Thyroid gland (tissue), 4 donors: ENCODE results near the gene BLACAT1.

Source experiments
- POLR2A ChIP-seq, 2 donors: fragments of 450-650 bp; IDR thresholded peaks; one replicate each; pipeline ENCODE4 v1.6.1; 2017; ENCODE audit warnings: antibody characterized with exemption in 2 of 2, mild to moderate bottlenecking in 2 of 2, moderate library complexity in 1 of 2
- TF ChIP-seq, protein P1 (sequence below), 6 experiments: fragments of 200-600 bp in 3 of 6; fragments of 450-650 bp in 3 of 6; sonication (generic) in 3 of 6; IDR thresholded peaks; one replicate each; pipeline ENCODE4 v1.5.1; 2016 to 2019; ENCODE audit warnings: antibody characterized with exemption in 6 of 6, mild to moderate bottlenecking in 2 of 6, inconsistent platforms in 1 of 6, moderate library complexity in 1 of 6

GRCh38 chr1:205422993-205423642 is 32.7 kb downstream of the BLACAT1 start:
- TF ChIP-seq, protein P1, sequence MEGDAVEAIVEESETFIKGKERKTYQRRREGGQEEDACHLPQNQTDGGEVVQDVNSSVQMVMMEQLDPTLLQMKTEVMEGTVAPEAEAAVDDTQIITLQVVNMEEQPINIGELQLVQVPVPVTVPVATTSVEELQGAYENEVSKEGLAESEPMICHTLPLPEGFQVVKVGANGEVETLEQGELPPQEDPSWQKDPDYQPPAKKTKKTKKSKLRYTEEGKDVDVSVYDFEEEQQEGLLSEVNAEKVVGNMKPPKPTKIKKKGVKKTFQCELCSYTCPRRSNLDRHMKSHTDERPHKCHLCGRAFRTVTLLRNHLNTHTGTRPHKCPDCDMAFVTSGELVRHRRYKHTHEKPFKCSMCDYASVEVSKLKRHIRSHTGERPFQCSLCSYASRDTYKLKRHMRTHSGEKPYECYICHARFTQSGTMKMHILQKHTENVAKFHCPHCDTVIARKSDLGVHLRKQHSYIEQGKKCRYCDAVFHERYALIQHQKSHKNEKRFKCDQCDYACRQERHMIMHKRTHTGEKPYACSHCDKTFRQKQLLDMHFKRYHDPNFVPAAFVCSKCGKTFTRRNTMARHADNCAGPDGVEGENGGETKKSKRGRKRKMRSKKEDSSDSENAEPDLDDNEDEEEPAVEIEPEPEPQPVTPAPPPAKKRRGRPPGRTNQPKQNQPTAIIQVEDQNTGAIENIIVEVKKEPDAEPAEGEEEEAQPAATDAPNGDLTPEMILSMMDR (IDR thresholded peaks at IDR 0.05), result peak in 3 of 6 experiments; percentile 34 to 43 (median 36)
- no peak for TF ChIP-seq POLR2A (IDR thresholded peaks at IDR 0.05)
